ENCODE data around the gene DMD. TPM values are rescaled to one million over a fixed set of nuclear protein-coding genes. Genes with fewer than 3 reads are reported as not detected.

Gene DMD
- total RNA-seq, 1 donor from 2014 or later, result 30.6 TPM

DNA sequence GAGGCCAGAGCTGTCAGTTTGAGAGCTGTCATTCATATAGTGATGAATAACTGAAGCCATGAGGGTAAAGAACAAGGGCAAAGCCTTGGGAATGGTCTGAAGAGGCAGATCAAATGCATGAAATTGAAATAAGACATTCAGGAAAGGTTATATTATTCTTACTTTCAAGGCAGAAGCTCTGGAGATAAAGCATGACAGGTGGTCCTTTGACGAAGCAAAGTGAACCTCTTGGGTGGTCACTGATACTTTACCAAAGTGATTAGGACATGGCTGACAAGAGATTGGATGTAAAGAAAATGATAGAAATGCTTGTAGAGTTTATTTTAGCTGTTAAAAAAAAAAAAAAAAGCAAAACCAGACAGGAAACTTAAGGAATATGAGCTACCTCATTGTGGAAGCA lies 1505.5 kb downstream of the DMD start:
- Mint-ChIP-seq H3K4me1 (peaks cover 10% of the 10 kb centered on the region), H3K4me3 (no peak overlapping the region), H3K9me3 (no peaks in the 10 kb centered on the region), H3K36me3 (no peaks in the 10 kb centered on the region), H3K27me3 (ENCODE audit: insufficient read depth, low read depth) (no peaks in the 10 kb centered on the region), H3K27ac (no peak overlapping the region)
- no peak overlapping the region for H3K9ac ChIP-seq
- H2AFZ ChIP-seq (replicated peaks), result no peak overlapping the region
- no peaks in the 10 kb centered on the region for H4K20me1 ChIP-seq (ENCODE audit: low read depth)
- no peak overlapping the region for H3K27ac ChIP-seq
- H3K4me2 ChIP-seq, result no peak overlapping the region
- DNase-seq (ENCODE audit: low spot score), result no peak
- no peaks in the 10 kb centered on the region for H3K4me1 ChIP-seq
- no peaks in the 10 kb centered on the region for H3F3A ChIP-seq (ENCODE audit: low read depth)
- no peaks in the 10 kb centered on the region for H3K9me3 ChIP-seq (ENCODE audit: low read depth)
- no peaks in the 10 kb centered on the region for H3K36me3 ChIP-seq
- no peak overlapping the region for H3K4me3 ChIP-seq
- H3K79me2 ChIP-seq (ENCODE audit: low read depth), result no peaks in the 10 kb centered on the region
- H3K27me3 ChIP-seq, result no peaks in the 10 kb centered on the region
- TF ChIP-seq EZH2phosphoT487 (IDR thresholded peaks at IDR 0.05) (no peak), EZH2 (IDR thresholded peaks at IDR 0.05) (no peak)
- TF ChIP-seq, protein P1, sequence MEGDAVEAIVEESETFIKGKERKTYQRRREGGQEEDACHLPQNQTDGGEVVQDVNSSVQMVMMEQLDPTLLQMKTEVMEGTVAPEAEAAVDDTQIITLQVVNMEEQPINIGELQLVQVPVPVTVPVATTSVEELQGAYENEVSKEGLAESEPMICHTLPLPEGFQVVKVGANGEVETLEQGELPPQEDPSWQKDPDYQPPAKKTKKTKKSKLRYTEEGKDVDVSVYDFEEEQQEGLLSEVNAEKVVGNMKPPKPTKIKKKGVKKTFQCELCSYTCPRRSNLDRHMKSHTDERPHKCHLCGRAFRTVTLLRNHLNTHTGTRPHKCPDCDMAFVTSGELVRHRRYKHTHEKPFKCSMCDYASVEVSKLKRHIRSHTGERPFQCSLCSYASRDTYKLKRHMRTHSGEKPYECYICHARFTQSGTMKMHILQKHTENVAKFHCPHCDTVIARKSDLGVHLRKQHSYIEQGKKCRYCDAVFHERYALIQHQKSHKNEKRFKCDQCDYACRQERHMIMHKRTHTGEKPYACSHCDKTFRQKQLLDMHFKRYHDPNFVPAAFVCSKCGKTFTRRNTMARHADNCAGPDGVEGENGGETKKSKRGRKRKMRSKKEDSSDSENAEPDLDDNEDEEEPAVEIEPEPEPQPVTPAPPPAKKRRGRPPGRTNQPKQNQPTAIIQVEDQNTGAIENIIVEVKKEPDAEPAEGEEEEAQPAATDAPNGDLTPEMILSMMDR (IDR thresholded peaks at IDR 0.05), result no peak

DNA sequence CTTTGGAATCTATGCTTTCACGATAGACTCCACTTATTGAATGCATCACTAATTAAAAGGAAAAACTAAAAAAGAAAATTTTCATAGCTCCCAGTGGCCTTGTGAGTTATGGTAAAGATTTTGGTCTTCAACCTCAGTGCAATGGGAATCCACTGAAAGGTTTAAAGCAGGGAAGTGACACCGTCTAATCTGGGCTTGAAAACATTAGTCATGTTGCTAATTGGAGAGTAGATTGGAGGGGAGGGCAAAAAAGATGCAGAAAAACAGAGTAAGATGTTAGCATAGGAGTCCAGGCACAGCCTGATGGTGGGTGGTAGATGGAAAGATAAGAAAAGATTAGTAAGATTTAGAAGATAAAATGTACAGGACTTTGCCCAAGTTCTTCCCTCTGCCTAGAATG lies 1506.4 kb downstream of the DMD start:
- Histone ChIP-seq H3K4me1 (no peaks in the 10 kb centered on the region), H3K27me3 (no peaks in the 10 kb centered on the region), H3F3A (ENCODE audit: low read depth) (no peaks in the 10 kb centered on the region), H3K9me3 (ENCODE audit: low read depth) (no peaks in the 10 kb centered on the region), H4K20me1 (ENCODE audit: low read depth) (no peaks in the 10 kb centered on the region), H3K79me2 (ENCODE audit: low read depth) (no peaks in the 10 kb centered on the region), H3K4me2 (no peak overlapping the region), H3K9ac (no peak overlapping the region), H3K36me3 (no peaks in the 10 kb centered on the region), H3K27ac (no peak overlapping the region), H2AFZ (replicated peaks) (no peak overlapping the region), H3K4me3 (no peak overlapping the region)
- TF ChIP-seq EZH2phosphoT487 (IDR thresholded peaks at IDR 0.05) (no peak), EZH2 (IDR thresholded peaks at IDR 0.05) (no peak)
- TF ChIP-seq, protein P1 (IDR thresholded peaks at IDR 0.05), result no peak
- H3K36me3 Mint-ChIP-seq, result no peaks in the 10 kb centered on the region
- DNase-seq (ENCODE audit: low spot score), result no peak
- no peaks in the 10 kb centered on the region for H3K27me3 Mint-ChIP-seq (ENCODE audit: insufficient read depth, low read depth)
- peaks cover 8% of the 10 kb centered on the region for H3K4me1 Mint-ChIP-seq
- no peak overlapping the region for H3K4me3 Mint-ChIP-seq
- no peak overlapping the region for H3K27ac Mint-ChIP-seq
- H3K9me3 Mint-ChIP-seq, result no peaks in the 10 kb centered on the region

GRCh38 chrX:31702222-31702621 lies 1509.1 kb downstream of the DMD start:
- H3K27ac ChIP-seq, result no peak overlapping the region
- H3K9ac ChIP-seq, result no peak overlapping the region
- TF ChIP-seq, protein P1 (IDR thresholded peaks at IDR 0.05), result no peak
- no peak for TF ChIP-seq EZH2 (IDR thresholded peaks at IDR 0.05)
- TF ChIP-seq EZH2phosphoT487 (IDR thresholded peaks at IDR 0.05), result no peak
- DNase-seq (ENCODE audit: low spot score), result no peak
- H3K9me3 Mint-ChIP-seq, result no peaks in the 10 kb centered on the region
- no peak overlapping the region for H3K4me3 ChIP-seq
- no peaks in the 10 kb centered on the region for H3K27me3 Mint-ChIP-seq (ENCODE audit: insufficient read depth, low read depth)
- H3K4me1 ChIP-seq, result no peaks in the 10 kb centered on the region
- no peaks in the 10 kb centered on the region for H3K27me3 ChIP-seq
- no peak overlapping the region for H3K4me3 Mint-ChIP-seq
- H3K4me1 Mint-ChIP-seq, result peaks cover 3% of the 10 kb centered on the region
- no peak overlapping the region for H3K4me2 ChIP-seq
- no peaks in the 10 kb centered on the region for H3K36me3 ChIP-seq
- H4K20me1 ChIP-seq (ENCODE audit: low read depth), result no peaks in the 10 kb centered on the region
- no peak overlapping the region for H3K27ac Mint-ChIP-seq
- H3K36me3 Mint-ChIP-seq, result no peaks in the 10 kb centered on the region
- H2AFZ ChIP-seq (replicated peaks), result no peak overlapping the region
- no peaks in the 10 kb centered on the region for H3K9me3 ChIP-seq (ENCODE audit: low read depth)
- H3K79me2 ChIP-seq (ENCODE audit: low read depth), result no peaks in the 10 kb centered on the region
- no peaks in the 10 kb centered on the region for H3F3A ChIP-seq (ENCODE audit: low read depth)

All from neural progenitor cell (in vitro differentiated cells).